Middle frontal gyrus (tissue), 1 donor: ENCODE measurements around the gene FAM193A.
"Not testable (repeated sequence)": the region's sequence is repeated elsewhere in the genome, so short reads cannot be mapped to it uniquely, and the experiment has no call there.

ENCODE experiments used
- DNase-seq: peaks from one replicate; pipeline ENCODE4 v3.0.0-alpha.2; 2015; ENCODE audit warnings: low spot score; ENCODE audit errors: extremely low spot score

FAM193A gene

GRCh38 chr4:2514193-2514592 lies 22.3 kb upstream of the FAM193A start:
- not testable (repeated sequence) for DNase-seq

- DNase-seq, result not testable (repeated sequence)
Measured at GRCh38 chr4:2514944-2515343, 21.5 kb upstream of the FAM193A start.

- DNase-seq, result no peak
Measured at GRCh38 chr4:2515830-2516550, 20.5 kb upstream of the FAM193A start.

- DNase-seq, result no peak
Measured at GRCh38 chr4:2516635-2517034, 19.8 kb upstream of the FAM193A start.

GRCh38 chr4:2526559-2526958 lies 9.9 kb upstream of the FAM193A start:
- DNase-seq, result no peak

- no peak for DNase-seq
Measured at GRCh38 chr4:2534904-2535375, 1.5 kb upstream of the FAM193A start.

- no peak for DNase-seq
Measured at GRCh38 chr4:2535376-2536192, 863 bp upstream of the FAM193A start.

- DNase-seq, result no peak
Measured at GRCh38 chr4:2537011-2537830, 774 bp downstream of the FAM193A start.

GRCh38 chr4:2543580-2544191 lies 7.2 kb downstream of the FAM193A start:
- DNase-seq, result not testable (repeated sequence)

- no peak for DNase-seq
Measured at GRCh38 chr4:2545321-2546013, 9.0 kb downstream of the FAM193A start.

- DNase-seq, result no peak
Measured at GRCh38 chr4:2546286-2546823, 9.9 kb downstream of the FAM193A start.

- DNase-seq, result not testable (repeated sequence)
Measured at GRCh38 chr4:2546961-2547691, 10.7 kb downstream of the FAM193A start.

- DNase-seq, result no peak
Measured at GRCh38 chr4:2551118-2551517, 14.7 kb downstream of the FAM193A start.

- no peak for DNase-seq
Measured at GRCh38 chr4:2552806-2553205, 16.4 kb downstream of the FAM193A start.

GRCh38 chr4:2558301-2558700 lies 21.9 kb downstream of the FAM193A start:
- DNase-seq, result no peak

- DNase-seq, result no peak
Measured at GRCh38 chr4:2560167-2560566, 23.7 kb downstream of the FAM193A start.

GRCh38 chr4:2565533-2565932 lies 29.1 kb downstream of the FAM193A start:
- no peak for DNase-seq

GRCh38 chr4:2570036-2570435 lies 33.6 kb downstream of the FAM193A start:
- DNase-seq, result no peak

GRCh38 chr4:2570551-2571222 lies 34.2 kb downstream of the FAM193A start:
- DNase-seq, result no peak
